GM21526 (cell line): ENCODE results near the gene MYORG.
"Not testable (repeated sequence)": the region's sequence is repeated elsewhere in the genome, so short reads cannot be mapped to it uniquely, and the experiment has no call there.

Source experiments
- ATAC-seq: cut with Tn5 transposase; IDR thresholded peaks from one replicate; pipeline ENCODE4 v1.9.1; 2021; ENCODE audit warnings: moderate library complexity; ENCODE audit not compliant: unreplicated experiment, low FRiP score

The MYORG gene

GRCh38 chr9:34370335-34370969, 6.2 kb downstream of the MYORG start:
- no peak for ATAC-seq

- no peak for ATAC-seq
Observed at GRCh38 chr9:34369636-34370035, 7.1 kb downstream of the MYORG start.

- ATAC-seq, result not testable (repeated sequence)
Observed at GRCh38 chr9:34368796-34369195, 7.9 kb downstream of the MYORG start.

- ATAC-seq, result not testable (repeated sequence)
Observed at GRCh38 chr9:34367751-34368410, 8.8 kb downstream of the MYORG start.

GRCh38 chr9:34366365-34366764, 10.3 kb downstream of the MYORG start:
- no peak for ATAC-seq

- no peak for ATAC-seq
Observed at GRCh38 chr9:34365282-34365681, 11.4 kb downstream of the MYORG start.

- ATAC-seq, result no peak
Observed at GRCh38 chr9:34363619-34364351, 12.9 kb downstream of the MYORG start.

- ATAC-seq, result no peak
Observed at GRCh38 chr9:34362614-34363214, 14.0 kb downstream of the MYORG start.

- ATAC-seq, result not testable (repeated sequence)
Observed at GRCh38 chr9:34352957-34353356, 23.7 kb downstream of the MYORG start.

GRCh38 chr9:34352122-34352652, 24.5 kb downstream of the MYORG start:
- not testable (repeated sequence) for ATAC-seq

GRCh38 chr9:34349324-34349723, 27.4 kb downstream of the MYORG start:
- ATAC-seq, result no peak

GRCh38 chr9:34347800-34348158, 28.9 kb downstream of the MYORG start:
- no peak for ATAC-seq

- ATAC-seq, result no peak
Observed at GRCh38 chr9:34346873-34347799, 29.6 kb downstream of the MYORG start.

- ATAC-seq, result no peak
Observed at GRCh38 chr9:34343605-34344004, 33.1 kb downstream of the MYORG start.

- no peak for ATAC-seq
Observed at GRCh38 chr9:34343090-34343489, 33.6 kb downstream of the MYORG start.

GRCh38 chr9:34341659-34342295, 34.9 kb downstream of the MYORG start:
- ATAC-seq, result no peak

- no peak for ATAC-seq
Observed at GRCh38 chr9:34338665-34339385, 37.9 kb downstream of the MYORG start.

GRCh38 chr9:34338079-34338478, 38.6 kb downstream of the MYORG start:
- not testable (repeated sequence) for ATAC-seq

- no peak for ATAC-seq
Observed at GRCh38 chr9:34337403-34337802, 39.3 kb downstream of the MYORG start.
